H1 (cell line): ENCODE measurements around the gene DCTPP1. TPM values are rescaled to one million over a fixed set of nuclear protein-coding genes. Genes with fewer than 3 reads are reported as not detected.
A peak's percentile ranks its signal among the peaks of the same experiment; 100 is the strongest.

ENCODE experiments used
- CTCF ChIA-PET: fragments of 300-600 bp; sonication (Branson Sonifier 250); formaldehyde crosslinking; loops from one replicate; lab custom pipeline; 2021; ENCODE audit not compliant: partially characterized antibody; lab: Charles Lee
- POLR2A ChIA-PET: fragments of 300-600 bp; sonication (Branson Sonifier 250); formaldehyde crosslinking; loops from one replicate; lab custom pipeline; 2021; ENCODE audit warnings: inconsistent platforms; ENCODE audit not compliant: partially characterized antibody; lab: Charles Lee
- DNase-seq, 2 experiments: peaks; one replicate each; pipeline versions ENCODE4 v3.0.0 to v3.0.0-alpha.2; 2010 to 2022; ENCODE audit warnings: low spot score in 2 of 2, low read depth in 1 of 2, mixed read lengths in 1 of 2
- FAIRE-seq: peaks from 2 replicates; lab custom pipeline; 2011; peaks lifted over from hg19 to GRCh38; lab: Jason Lieb, UNC
- H2AFZ ChIP-seq: 2 replicates; pipeline ENCODE4 v1.8.1; 2012; ENCODE audit warnings: low read length, inconsistent platforms
- H2AK5ac ChIP-seq: 2 replicates; pipeline ENCODE4 v1.6.1; 2013; ENCODE audit warnings: low read depth, low read length
- H2BK120ac ChIP-seq: replicated peaks from 2 replicates; pipeline ENCODE3; 2013; ENCODE audit warnings: low read depth, low read length, inconsistent platforms
- H2BK12ac ChIP-seq: 2 replicates; pipeline ENCODE4 v1.6.1; 2013; ENCODE audit warnings: low read depth, low read length
- H2BK15ac ChIP-seq: 2 replicates; pipeline ENCODE4 v1.6.1; 2013; ENCODE audit warnings: low read length
- H2BK20ac ChIP-seq: 2 replicates; pipeline ENCODE4 v1.6.1; 2013; ENCODE audit warnings: low read length
- H2BK5ac ChIP-seq: 2 replicates; pipeline ENCODE4 v1.6.1; 2013; ENCODE audit warnings: low read depth, low read length
- H3K14ac ChIP-seq: 2 replicates; pipeline ENCODE4 v1.6.1; 2013; ENCODE audit warnings: inconsistent platforms; ENCODE audit not compliant: insufficient read length
- H3K18ac ChIP-seq: 2 replicates; pipeline ENCODE4 v1.6.1; 2013; ENCODE audit warnings: low read length; ENCODE audit errors: extremely low read depth
- H3K23ac ChIP-seq: 2 replicates; pipeline ENCODE4 v1.6.1; 2013; ENCODE audit warnings: inconsistent platforms; ENCODE audit not compliant: insufficient read length
- H3K23me2 ChIP-seq: 2 replicates; pipeline ENCODE4 v1.6.1; 2013; ENCODE audit warnings: low read depth, low read length
- H3K27ac ChIP-seq: 2 replicates; pipeline ENCODE4 v1.6.1; 2011; ENCODE audit warnings: low read depth, low read length, inconsistent platforms
- H3K27me3 ChIP-seq, 4 experiments: replicated peaks in 1 of 4; 1 replicate in 1 of 4; 2 replicates in 3 of 4; pipeline versions ENCODE4 v1.6.1 to v1.8.1; 2011 to 2013; ENCODE audit warnings: low read length in 3 of 4, mild to moderate bottlenecking in 3 of 4, inconsistent platforms in 2 of 4, mixed read lengths in 2 of 4, moderate library complexity in 1 of 4; ENCODE audit not compliant: control insufficient read depth in 3 of 4, insufficient read depth in 3 of 4; ENCODE audit errors: extremely low read depth in 1 of 4
- H3K36me3 ChIP-seq, 4 experiments: 2 replicates each; pipeline versions ENCODE4 v1.6.1 to v1.8.1; 2011 to 2013; ENCODE audit warnings: mild to moderate bottlenecking in 4 of 4, low read length in 3 of 4, moderate library complexity in 2 of 4, control low read depth in 1 of 4, inconsistent platforms in 1 of 4; ENCODE audit not compliant: insufficient read depth in 4 of 4, control insufficient read depth in 2 of 4
- H3K4ac ChIP-seq: replicated peaks from 2 replicates; pipeline ENCODE3; 2013; ENCODE audit warnings: low read length, low read depth, mixed read lengths, inconsistent platforms; ENCODE audit not compliant: insufficient read length
- H3K4me1 ChIP-seq, 4 experiments: replicated peaks in 1 of 4; 1 replicate in 1 of 4; 2 replicates in 3 of 4; pipeline versions ENCODE4 v1.6.1 to v1.8.1; 2011 to 2013; ENCODE audit warnings: low read length in 3 of 4, inconsistent platforms in 2 of 4, mixed read lengths in 1 of 4; ENCODE audit not compliant: insufficient read depth in 4 of 4, control insufficient read depth in 3 of 4
- H3K4me2 ChIP-seq, 2 experiments: 2 replicates each; pipeline versions ENCODE4 v1.6.1 to v1.8.1; 2011 to 2013; ENCODE audit warnings: low read depth in 2 of 2, low read length in 2 of 2, control low read depth in 1 of 2, inconsistent platforms in 1 of 2, mild to moderate bottlenecking in 1 of 2; ENCODE audit not compliant: insufficient read depth in 1 of 2
- H3K4me3 ChIP-seq, 4 experiments: fragments of 200-600, 300-600 bp in 1 of 4; sonication (generic), shearing (Covaris generic), sonication (Bioruptor Twin) in 1 of 4; 2 replicates each; pipeline versions ENCODE4 v1.5.1 to v1.8.1; 2011 to 2016; ENCODE audit warnings: low read length in 4 of 4, low read depth in 3 of 4, control low read depth in 2 of 4, inconsistent platforms in 2 of 4, mild to moderate bottlenecking in 2 of 4, mixed read lengths in 1 of 4, moderate library complexity in 1 of 4; ENCODE audit not compliant: insufficient read depth in 2 of 4; ENCODE audit errors: extremely low read depth in 1 of 4
- H3K56ac ChIP-seq: replicated peaks from 2 replicates; pipeline ENCODE3; 2013; ENCODE audit warnings: low read depth, mild to moderate bottlenecking, mixed read lengths, low read length, inconsistent platforms; ENCODE audit not compliant: insufficient read length
- H3K79me1 ChIP-seq: 2 replicates; pipeline ENCODE4 v1.6.1; 2013; ENCODE audit warnings: low read depth, low read length, control low read depth
- H3K79me2 ChIP-seq, 2 experiments: 2 replicates each; pipeline versions ENCODE4 v1.6.1 to v1.8.1; 2012 to 2013; ENCODE audit warnings: low read length in 2 of 2, mild to moderate bottlenecking in 2 of 2, inconsistent platforms in 1 of 2; ENCODE audit not compliant: insufficient read depth in 2 of 2, control insufficient read depth in 1 of 2
- H3K9ac ChIP-seq, 4 experiments: replicated peaks in 1 of 4; 1 replicate in 1 of 4; 2 replicates in 3 of 4; pipeline versions ENCODE4 v1.6.1 to v1.8.1; 2011 to 2013; ENCODE audit warnings: low read depth in 3 of 4, low read length in 3 of 4, control low read depth in 2 of 4, mild to moderate bottlenecking in 2 of 4, moderate library complexity in 2 of 4, inconsistent platforms in 1 of 4; ENCODE audit errors: extremely low read depth in 1 of 4
- H3K9me3 ChIP-seq, 2 experiments: 2 replicates each; pipeline versions ENCODE4 v1.6.1 to v1.8.1; 2012 to 2013; ENCODE audit warnings: mild to moderate bottlenecking in 2 of 2, moderate library complexity in 2 of 2, control low read depth in 1 of 2, inconsistent platforms in 1 of 2, low read depth in 1 of 2, low read length in 1 of 2, mixed read lengths in 1 of 2; ENCODE audit not compliant: insufficient read depth in 2 of 2
- H4K20me1 ChIP-seq, 2 experiments: replicated peaks in 1 of 2; 2 replicates each; pipeline versions ENCODE3 to v1.8.1; 2011 to 2013; ENCODE audit warnings: inconsistent platforms in 2 of 2, low read length in 2 of 2, mild to moderate bottlenecking in 1 of 2; ENCODE audit not compliant: insufficient read depth in 2 of 2, control insufficient read depth in 1 of 2
- H4K5ac ChIP-seq: 2 replicates; pipeline ENCODE4 v1.6.1; 2013; ENCODE audit warnings: low read length, low read depth, mixed read lengths, inconsistent platforms; ENCODE audit not compliant: insufficient read length
- H4K8ac ChIP-seq: 2 replicates; pipeline ENCODE4 v1.8.0; 2013; ENCODE audit warnings: mild to moderate bottlenecking, moderate library complexity, low read length, inconsistent platforms; ENCODE audit not compliant: insufficient read depth; ENCODE audit errors: extremely low read depth
- H4K91ac ChIP-seq: replicated peaks from 2 replicates; pipeline ENCODE3; 2013; ENCODE audit warnings: low read length, mixed read lengths, inconsistent platforms; ENCODE audit not compliant: insufficient read length
- POLR2A ChIP-seq, 2 experiments: IDR thresholded peaks; 1 replicate in 1 of 2; 2 replicates in 1 of 2; pipeline ENCODE4 v1.6.1; 2011; ENCODE audit warnings: low read depth in 2 of 2, low read length in 2 of 2, mild to moderate bottlenecking in 2 of 2; ENCODE audit errors: control extremely low read depth in 1 of 2
- POLR2AphosphoS5 ChIP-seq: IDR thresholded peaks from 2 replicates; pipeline ENCODE4 v1.6.1; 2011; ENCODE audit warnings: low read depth, low read length
- SP4 ChIP-seq: IDR thresholded peaks from 2 replicates; pipeline ENCODE4 v1.6.1; 2012; ENCODE audit warnings: low read length, inconsistent platforms
- WGBS, 2 experiments: shearing (Covaris generic) in 1 of 2; methylation state at CpG; one replicate each; pipeline versions ENCODE4 v1.1.6 to v1.1.7; 2013 to 2015; ENCODE audit warnings: low lambda C conversion rate in 2 of 2, mixed read lengths in 2 of 2, inconsistent platforms in 1 of 2, low coverage in 1 of 2, missing lambda C conversion rate in 1 of 2; ENCODE audit not compliant: insufficient replicate concordance in 2 of 2, insufficient coverage in 1 of 2, insufficient read length in 1 of 2; ENCODE audit errors: extremely low coverage in 1 of 2, missing lambda C conversion rate in 1 of 2; 5-methylcytosine and 5-hydroxymethylcytosine counted together
- polyA plus RNA-seq, 7 experiments: library from polyadenylated mRNA; depleted of rRNA in 3 of 7; stranded (reverse) in 5 of 7; unstranded in 2 of 7; fragments of >200 nt in 5 of 7; fragments of 200-250 nt in 2 of 7; gene quantifications; 1 replicate in 5 of 7; 2 replicates in 1 of 7; 4 replicates in 1 of 7; pipeline versions ENCODE4 v1.2.1 to v1.2.3, GENCODE V29; 2011 to 2013; ENCODE audit warnings: missing spikeins in 2 of 7, mixed read lengths in 2 of 7
- total RNA-seq: library from RNA; stranded (reverse); fragmentation: NEBNext Ultra II Directional; extraction: Animal tissue kit (Norgen Biotek cat#: 25700); gene quantifications from 2 replicates; pipeline ENCODE4 v1.2.1, GENCODE V29; 2021

The DCTPP1 gene
- total and polyA plus RNA-seq, 2 of the 8 experiments (the other 6 are each of a cell fraction or from before 2014, with no cell fraction given), result 94.5 to 103 TPM

- H3K18ac ChIP-seq, result peak overlapping the region; percentile 99
- no peaks in the 10 kb centered on the region for H3K9me3 ChIP-seq
- peak overlapping the region; percentile 60 for H3K27ac ChIP-seq
- peaks cover 10% of the 10 kb centered on the region for H3K23me2 ChIP-seq
- no peaks in the 10 kb centered on the region for H3K36me3 ChIP-seq
- ChIA-PET POLR2A (interaction anchor here (0.7 to 13.6 kb wide), 2 partner anchors 18 to 278 kb away, joined by 4 to 151 read pairs; partner anchors contain the start of gene ZNF48), CTCF (interaction anchor here (0.9 to 1.6 kb wide), 3 partner anchors 12 to 146 kb away, joined by 3 to 6 read pairs (median 3); no protein-coding TSS in a partner anchor)
- H2BK12ac ChIP-seq, result no peak overlapping the region
- peak overlapping the region; percentile 85 for H3K4ac ChIP-seq
- FAIRE-seq (no peak), DNase-seq (no peak)
- H3K4me1 ChIP-seq, result peaks cover 0 to 9% (median 5%) of the 10 kb centered on the region in 4 experiments; a peak in 5 of 7 replicates
- no peak overlapping the region for H2AK5ac ChIP-seq
- peak overlapping the region; percentile 25 for H4K91ac ChIP-seq
- 11% methylated on average over 22 of the region's 27 CpGs; no CpG with 5 or more reads in 1 of the 2 experiments for WGBS, 2 experiments
- peak overlapping the region in 3 of 4 experiments; percentile 47 to 69 (median 51); a peak in 6 of 7 replicates for H3K9ac ChIP-seq
- peak overlapping the region; percentile 57 for H4K5ac ChIP-seq
- no peaks in the 10 kb centered on the region for H3K79me1 ChIP-seq
- H3K56ac ChIP-seq, result peak overlapping the region; percentile 50
- H2BK20ac ChIP-seq, result no peak overlapping the region
- peak overlapping the region; percentile 80 to 98 for H3K4me2 ChIP-seq
- no peaks in the 10 kb centered on the region for H3K79me2 ChIP-seq
- H3K4me3 ChIP-seq, result peak overlapping the region; percentile 70 to 88 (median 82)
- TF ChIP-seq SP4, result no peak
- 0 out of 3 replicates have a peak, but pooled peaks of 1 of the 2 experiments have one; percentile 7 for TF ChIP-seq POLR2A (IDR thresholded peaks at IDR 0.05; ENCODE audit: control extremely low read depth in 1 of 2, low read depth in 2 of 2, low read length in 2 of 2)
- 0 out of 2 replicates have a peak, but pooled peaks have one; percentile 4 for TF ChIP-seq POLR2AphosphoS5
- H2BK120ac ChIP-seq, result no peak overlapping the region
- no peaks in the 10 kb centered on the region for H3K27me3 ChIP-seq
- peak overlapping the region; percentile 74; the same call in 1 of the 2 replicates for H4K8ac ChIP-seq
- no peak overlapping the region for H2BK15ac ChIP-seq
- H3K23ac ChIP-seq, result no peak overlapping the region
- no peaks in the 10 kb centered on the region for H4K20me1 ChIP-seq
- no peak overlapping the region for H3K14ac ChIP-seq
- peak overlapping the region; percentile 60 for H2BK5ac ChIP-seq
- peak overlapping the region; percentile 48; the same call in 1 of the 2 replicates for H2AFZ ChIP-seq
Observed at GRCh38 chr16:30379158-30379783, 50.6 kb downstream of the DCTPP1 start.
